Measurements from ENCODE around the gene VIPAS39.

The VIPAS39 gene

GRCh38 chr14:77491056-77491455, 33.7 kb upstream of the VIPAS39 start:
- TF ChIP-seq ZFX (IDR thresholded peaks at IDR 0.05), result no peak
- no peak for TF ChIP-seq CTCF (conservative IDR thresholded peaks at IDR 0.05)
- H3K27ac ChIP-seq, result no peak overlapping the region

GRCh38 chr14:77490347-77490986, 33.1 kb upstream of the VIPAS39 start:
- TF ChIP-seq ZFX (IDR thresholded peaks at IDR 0.05), result no peak
- no peak for TF ChIP-seq CTCF (conservative IDR thresholded peaks at IDR 0.05)
- H3K27ac ChIP-seq, result no peak overlapping the region

- no peak overlapping the region for H3K27ac ChIP-seq
- TF ChIP-seq ZFX (IDR thresholded peaks at IDR 0.05) (no peak), CTCF (conservative IDR thresholded peaks at IDR 0.05) (no peak)
These were observed 31.6 kb upstream of the VIPAS39 start for GRCh38 chr14:77489041-77489440.

- TF ChIP-seq ZFX (IDR thresholded peaks at IDR 0.05) (no peak), CTCF (conservative IDR thresholded peaks at IDR 0.05) (no peak)
- no peak overlapping the region for H3K27ac ChIP-seq
These were observed 31.2 kb upstream of the VIPAS39 start for GRCh38 chr14:77488558-77488957.

GRCh38 chr14:77485901-77486678, 28.7 kb upstream of the VIPAS39 start:
- no peak overlapping the region for H3K27ac ChIP-seq
- TF ChIP-seq ZFX (IDR thresholded peaks at IDR 0.05) (no peak), CTCF (conservative IDR thresholded peaks at IDR 0.05) (no peak)

- no peak for TF ChIP-seq CTCF (conservative IDR thresholded peaks at IDR 0.05)
- TF ChIP-seq ZFX (IDR thresholded peaks at IDR 0.05), result no peak
These were observed 27.9 kb upstream of the VIPAS39 start for GRCh38 chr14:77485256-77485655.

GRCh38 chr14:77482422-77482821, 25.0 kb upstream of the VIPAS39 start:
- no peak for TF ChIP-seq ZFX (IDR thresholded peaks at IDR 0.05)
- no peak for TF ChIP-seq CTCF (conservative IDR thresholded peaks at IDR 0.05)
- no peak overlapping the region for H3K27ac ChIP-seq

More at GRCh38 chr14:77485256-77485655, 27.9 kb upstream of the VIPAS39 start:
- no peak overlapping the region for H3K27ac ChIP-seq
